ENCODE measurements around the gene EFL1. TPM values are rescaled to one million over a fixed set of nuclear protein-coding genes. Genes with fewer than 3 reads are reported as not detected.
"Not testable (repeated sequence)": the region's sequence is repeated elsewhere in the genome, so short reads cannot be mapped to it uniquely, and the experiment has no call there.

EFL1 gene
- polyA plus RNA-seq, 1 donor from 2014 or later: 16.8 TPM

DNA sequence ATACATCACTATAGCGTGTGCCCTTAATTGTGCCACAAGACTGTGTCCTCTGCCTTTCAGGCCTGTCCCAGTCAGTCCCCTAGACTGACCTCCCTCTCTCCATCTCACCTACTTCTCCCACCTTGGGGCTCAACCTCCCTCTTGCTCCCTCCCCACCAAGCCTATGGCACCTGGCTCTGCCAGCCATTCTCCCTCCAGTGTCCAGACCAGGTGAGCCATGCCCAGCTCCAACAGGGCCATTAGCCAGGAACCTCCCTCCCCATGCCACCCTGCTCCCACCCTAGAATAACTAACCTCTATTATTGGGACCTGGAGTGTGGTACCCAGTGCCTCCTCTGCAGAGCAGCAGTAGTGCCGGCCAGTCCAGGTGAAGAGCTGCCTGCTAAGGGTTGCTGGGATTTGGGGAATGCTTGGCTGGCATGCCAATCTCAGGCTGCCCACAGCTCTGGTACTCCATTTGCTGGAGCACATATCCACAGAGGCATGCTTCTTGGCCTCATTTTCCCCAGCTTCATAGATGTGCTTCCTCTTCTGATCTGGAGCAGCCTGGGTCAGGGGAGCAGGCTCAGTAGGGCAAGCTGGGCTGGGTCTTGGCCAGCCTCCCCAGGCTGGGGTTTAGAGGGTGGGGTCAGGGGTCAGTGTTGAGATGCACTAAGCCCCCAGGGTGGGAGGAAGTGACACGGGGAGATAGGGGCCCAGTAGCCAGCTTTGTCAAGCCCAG is 38.9 kb upstream of the EFL1 start:
- H4K20me1 ChIP-seq (ENCODE audit: insufficient read depth): no peaks in the 10 kb centered on the region
- TF ChIP-seq SMC3 (conservative IDR thresholded peaks at IDR 0.05; ENCODE audit: poor library complexity): no peak
- no peak for TF ChIP-seq RAD21 (conservative IDR thresholded peaks at IDR 0.05)
- no peak for TF ChIP-seq TAF1 (IDR thresholded peaks at IDR 0.05; ENCODE audit: low read depth)
- no peak for TF ChIP-seq REST (IDR thresholded peaks at IDR 0.05; ENCODE audit: borderline replicate concordance)
- TF ChIP-seq MXI1 (conservative IDR thresholded peaks at IDR 0.05; ENCODE audit: poor library complexity, severe bottlenecking): no peak
- no peak for TF ChIP-seq POLR2AphosphoS5 (IDR thresholded peaks at IDR 0.05)
- no peak for TF ChIP-seq EP300 (conservative IDR thresholded peaks at IDR 0.05; ENCODE audit: poor library complexity, severe bottlenecking)
- H3K9ac ChIP-seq (ENCODE audit: low read length): no peak overlapping the region
- H3K9me2 ChIP-seq (ENCODE audit: insufficient read depth, low read length): no peaks in the 10 kb centered on the region
- H3K27me3 ChIP-seq (ENCODE audit: insufficient read depth, low read depth, low read length): no peaks in the 10 kb centered on the region
- H3K4me2 ChIP-seq (ENCODE audit: low read length): no peak overlapping the region
- no peaks in the 10 kb centered on the region for H3F3A ChIP-seq (ENCODE audit: insufficient read depth, low read length, poor library complexity, severe bottlenecking)
- no peaks in the 10 kb centered on the region for H3K9me3 ChIP-seq (ENCODE audit: low read length)
- no peak overlapping the region for H3K4me3 ChIP-seq (ENCODE audit: low read length)
- H3K36me3 ChIP-seq (ENCODE audit: insufficient read depth, low read length): no peaks in the 10 kb centered on the region
- no peak overlapping the region for H2AFZ ChIP-seq (ENCODE audit: low read depth, low read length)
- no peaks in the 10 kb centered on the region for H3K79me2 ChIP-seq (replicated peaks; ENCODE audit: insufficient read depth, low read length)
- no peak overlapping the region for H3K27ac ChIP-seq (ENCODE audit: low read length)

- Histone ChIP-seq H3K9me3 (ENCODE audit: low read length) (no peaks in the 10 kb centered on the region), H4K20me1 (ENCODE audit: insufficient read depth) (no peaks in the 10 kb centered on the region), H3K9me2 (ENCODE audit: insufficient read depth, low read length) (no peaks in the 10 kb centered on the region), H3K27me3 (ENCODE audit: insufficient read depth, low read depth, low read length) (no peaks in the 10 kb centered on the region), H3K4me3 (ENCODE audit: low read length) (no peak overlapping the region), H3F3A (ENCODE audit: insufficient read depth, low read length, poor library complexity, severe bottlenecking) (no peaks in the 10 kb centered on the region), H3K79me2 (replicated peaks; ENCODE audit: insufficient read depth, low read length) (no peaks in the 10 kb centered on the region), H3K27ac (ENCODE audit: low read length) (no peak overlapping the region), H3K9ac (ENCODE audit: low read length) (no peak overlapping the region), H2AFZ (ENCODE audit: low read depth, low read length) (no peak overlapping the region), H3K4me2 (ENCODE audit: low read length) (no peak overlapping the region), H3K36me3 (ENCODE audit: insufficient read depth, low read length) (no peaks in the 10 kb centered on the region)
- TF ChIP-seq RAD21 (conservative IDR thresholded peaks at IDR 0.05): no peak
- TF ChIP-seq REST (IDR thresholded peaks at IDR 0.05; ENCODE audit: borderline replicate concordance): no peak
- TF ChIP-seq EP300 (conservative IDR thresholded peaks at IDR 0.05; ENCODE audit: poor library complexity, severe bottlenecking): no peak
- no peak for TF ChIP-seq EZH2 (IDR thresholded peaks at IDR 0.05; ENCODE audit: borderline replicate concordance, insufficient read depth, low read length, poor library complexity, severe bottlenecking)
- no peak for TF ChIP-seq SMC3 (conservative IDR thresholded peaks at IDR 0.05; ENCODE audit: poor library complexity)
Measured at GRCh38 chr15:82300883-82301282, 38.3 kb upstream of the EFL1 start.

- H3F3A ChIP-seq (ENCODE audit: insufficient read depth, low read length, poor library complexity, severe bottlenecking); H3K4me3 ChIP-seq (ENCODE audit: low read length); H3K27me3 ChIP-seq (ENCODE audit: insufficient read depth, low read depth, low read length); H4K20me1 ChIP-seq (ENCODE audit: insufficient read depth); H3K9me3 ChIP-seq (ENCODE audit: low read length); H3K79me2 ChIP-seq (replicated peaks; ENCODE audit: insufficient read depth, low read length); H3K9me2 ChIP-seq (ENCODE audit: insufficient read depth, low read length); H3K36me3 ChIP-seq (ENCODE audit: insufficient read depth, low read length); H3K27ac ChIP-seq (ENCODE audit: low read length); H3K4me2 ChIP-seq (ENCODE audit: low read length); H3K9ac ChIP-seq (ENCODE audit: low read length); H2AFZ ChIP-seq (ENCODE audit: low read depth, low read length): not testable (repeated sequence)
Measured at GRCh38 chr15:82300326-82300725, 37.8 kb upstream of the EFL1 start.

- not testable (repeated sequence) for H2AFZ ChIP-seq (ENCODE audit: low read depth, low read length)
Measured at GRCh38 chr15:82299511-82299914, 37.0 kb upstream of the EFL1 start.

More at GRCh38 chr15:82299511-82299914, 37.0 kb upstream of the EFL1 start:
- not testable (repeated sequence) for H3K9ac ChIP-seq (ENCODE audit: low read length); H3K9me2 ChIP-seq (ENCODE audit: insufficient read depth, low read length); H3K27me3 ChIP-seq (ENCODE audit: insufficient read depth, low read depth, low read length); H3K36me3 ChIP-seq (ENCODE audit: insufficient read depth, low read length); H3F3A ChIP-seq (ENCODE audit: insufficient read depth, low read length, poor library complexity, severe bottlenecking); H3K79me2 ChIP-seq (replicated peaks; ENCODE audit: insufficient read depth, low read length); H3K4me2 ChIP-seq (ENCODE audit: low read length); H4K20me1 ChIP-seq (ENCODE audit: insufficient read depth); H3K9me3 ChIP-seq (ENCODE audit: low read length); H3K27ac ChIP-seq (ENCODE audit: low read length); H3K4me3 ChIP-seq (ENCODE audit: low read length)
